ENCODE measurements around the gene DPP10.
A peak's percentile ranks its signal among the peaks of the same experiment; 100 is the strongest.

DPP10 gene

GRCh38 chr2:114610677-114611076 lies 168.2 kb downstream of the DPP10 start:
- no peak for DNase-seq

- no peak for DNase-seq
Measured at GRCh38 chr2:114614592-114614991, 172.2 kb downstream of the DPP10 start.

- no peak for DNase-seq
Measured at GRCh38 chr2:114628481-114628880, 186.0 kb downstream of the DPP10 start.

- DNase-seq, result no peak
Measured at GRCh38 chr2:114631146-114631545, 188.7 kb downstream of the DPP10 start.

- no peak for DNase-seq
Measured at GRCh38 chr2:114642166-114642770, 199.8 kb downstream of the DPP10 start.

GRCh38 chr2:114642988-114643553 lies 200.6 kb downstream of the DPP10 start:
- DNase-seq, result no peak

GRCh38 chr2:114651933-114652332 lies 209.5 kb downstream of the DPP10 start:
- no peak for DNase-seq

GRCh38 chr2:114659880-114660279 lies 217.4 kb downstream of the DPP10 start:
- DNase-seq, result no peak

- DNase-seq, result peak in 1 of 5 experiments; percentile 1
Measured at GRCh38 chr2:114661971-114662939, 219.8 kb downstream of the DPP10 start.

- DNase-seq, result no peak
Measured at GRCh38 chr2:114668415-114668814, 226.0 kb downstream of the DPP10 start.

- DNase-seq, result no peak
Measured at GRCh38 chr2:114683251-114683650, 240.8 kb downstream of the DPP10 start.

- no peak for DNase-seq
Measured at GRCh38 chr2:114684403-114684802, 242.0 kb downstream of the DPP10 start.

- DNase-seq, result no peak
Measured at GRCh38 chr2:114685102-114685501, 242.7 kb downstream of the DPP10 start.

GRCh38 chr2:114688241-114688640 lies 245.8 kb downstream of the DPP10 start:
- no peak for DNase-seq

GRCh38 chr2:114698520-114698919 lies 256.1 kb downstream of the DPP10 start:
- no peak for DNase-seq

GRCh38 chr2:114699423-114699944 lies 257.0 kb downstream of the DPP10 start:
- no peak for DNase-seq

- DNase-seq, result no peak
Measured at GRCh38 chr2:114700440-114700839, 258.0 kb downstream of the DPP10 start.

- no peak for DNase-seq
Measured at GRCh38 chr2:114709936-114710850, 267.8 kb downstream of the DPP10 start.

GRCh38 chr2:114714313-114714712 lies 271.9 kb downstream of the DPP10 start:
- DNase-seq, result no peak

GRCh38 chr2:114717049-114717448 lies 274.6 kb downstream of the DPP10 start:
- DNase-seq, result no peak

- DNase-seq, result no peak
Measured at GRCh38 chr2:114724454-114724853, 282.0 kb downstream of the DPP10 start.

- no peak for DNase-seq
Measured at GRCh38 chr2:114727012-114727411, 284.6 kb downstream of the DPP10 start.

Data from T-helper 2 cell (primary cell).